ENCODE data around the gene CAPNS2.

CAPNS2 gene

DNA sequence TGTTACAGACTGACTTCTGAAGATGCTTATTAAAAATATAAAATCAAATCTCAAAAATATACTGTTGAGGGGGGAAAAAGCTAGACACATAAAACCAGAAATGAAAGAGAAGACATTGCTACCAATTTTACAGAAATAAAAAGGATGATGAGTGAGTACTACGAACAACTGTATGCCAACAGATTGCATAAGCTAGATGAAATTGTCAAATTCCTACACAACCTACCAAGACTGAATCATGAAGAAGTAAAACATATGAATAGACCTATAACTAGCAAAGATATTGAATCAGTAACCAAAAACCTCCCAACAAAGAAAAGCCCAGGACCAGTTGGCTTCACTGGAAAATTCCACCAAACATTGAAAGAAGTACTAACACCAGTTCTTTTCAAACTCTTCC, 3.5 kb upstream of the CAPNS2 start:
- Histone ChIP-seq H3K9ac (ENCODE audit: low read length) (no peak overlapping the region), H3K36me3 (ENCODE audit: insufficient read depth, low read length) (no peaks in the 10 kb centered on the region), H3K9me3 (ENCODE audit: low read length) (no peaks in the 10 kb centered on the region), H3K79me2 (ENCODE audit: insufficient read depth, low read length) (no peaks in the 10 kb centered on the region), H3K4me2 (ENCODE audit: low read length) (no peak overlapping the region), H3F3A (ENCODE audit: insufficient read depth, low read length) (no peaks in the 10 kb centered on the region), H4K20me1 (ENCODE audit: insufficient read depth, low read length) (no peaks in the 10 kb centered on the region), H3K4me3 (ENCODE audit: low read depth, low read length, poor library complexity, severe bottlenecking) (no peak overlapping the region), H2AFZ (ENCODE audit: low read length) (no peak overlapping the region), H3K9me2 (ENCODE audit: low read depth, low read length) (no peaks in the 10 kb centered on the region), H3K27ac (ENCODE audit: low read depth, low read length, poor library complexity, severe bottlenecking) (no peak overlapping the region), H3K4me1 (ENCODE audit: insufficient read depth, low read length, severe bottlenecking) (no peaks in the 10 kb centered on the region), H3K27me3 (ENCODE audit: insufficient read depth, low read length) (no peaks in the 10 kb centered on the region)
- no peak for TF ChIP-seq EZH2 (IDR thresholded peaks at IDR 0.05; ENCODE audit: borderline replicate concordance, low read length)
- TF ChIP-seq, protein P1, sequence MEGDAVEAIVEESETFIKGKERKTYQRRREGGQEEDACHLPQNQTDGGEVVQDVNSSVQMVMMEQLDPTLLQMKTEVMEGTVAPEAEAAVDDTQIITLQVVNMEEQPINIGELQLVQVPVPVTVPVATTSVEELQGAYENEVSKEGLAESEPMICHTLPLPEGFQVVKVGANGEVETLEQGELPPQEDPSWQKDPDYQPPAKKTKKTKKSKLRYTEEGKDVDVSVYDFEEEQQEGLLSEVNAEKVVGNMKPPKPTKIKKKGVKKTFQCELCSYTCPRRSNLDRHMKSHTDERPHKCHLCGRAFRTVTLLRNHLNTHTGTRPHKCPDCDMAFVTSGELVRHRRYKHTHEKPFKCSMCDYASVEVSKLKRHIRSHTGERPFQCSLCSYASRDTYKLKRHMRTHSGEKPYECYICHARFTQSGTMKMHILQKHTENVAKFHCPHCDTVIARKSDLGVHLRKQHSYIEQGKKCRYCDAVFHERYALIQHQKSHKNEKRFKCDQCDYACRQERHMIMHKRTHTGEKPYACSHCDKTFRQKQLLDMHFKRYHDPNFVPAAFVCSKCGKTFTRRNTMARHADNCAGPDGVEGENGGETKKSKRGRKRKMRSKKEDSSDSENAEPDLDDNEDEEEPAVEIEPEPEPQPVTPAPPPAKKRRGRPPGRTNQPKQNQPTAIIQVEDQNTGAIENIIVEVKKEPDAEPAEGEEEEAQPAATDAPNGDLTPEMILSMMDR (IDR thresholded peaks at IDR 0.05; ENCODE audit: low read length): no peak

- no peaks in the 10 kb centered on the region for H4K20me1 ChIP-seq (ENCODE audit: insufficient read depth, low read length)
- no peaks in the 10 kb centered on the region for H3K4me1 ChIP-seq (ENCODE audit: insufficient read depth, low read length, severe bottlenecking)
- H3K4me2 ChIP-seq (ENCODE audit: low read length): no peak overlapping the region
- H3K36me3 ChIP-seq (ENCODE audit: insufficient read depth, low read length): no peaks in the 10 kb centered on the region
- no peaks in the 10 kb centered on the region for H3F3A ChIP-seq (ENCODE audit: insufficient read depth, low read length)
- TF ChIP-seq EZH2 (IDR thresholded peaks at IDR 0.05; ENCODE audit: borderline replicate concordance, low read length): no peak
- TF ChIP-seq, protein P1 (IDR thresholded peaks at IDR 0.05; ENCODE audit: low read length): no peak
- no peaks in the 10 kb centered on the region for H3K79me2 ChIP-seq (ENCODE audit: insufficient read depth, low read length)
- no peaks in the 10 kb centered on the region for H3K9me3 ChIP-seq (ENCODE audit: low read length)
- H3K27me3 ChIP-seq (ENCODE audit: insufficient read depth, low read length): no peaks in the 10 kb centered on the region
- no peaks in the 10 kb centered on the region for H3K9me2 ChIP-seq (ENCODE audit: low read depth, low read length)
- H2AFZ ChIP-seq (ENCODE audit: low read length): no peak overlapping the region
- no peak overlapping the region for H3K9ac ChIP-seq (ENCODE audit: low read length)
- no peak overlapping the region for H3K27ac ChIP-seq (ENCODE audit: low read depth, low read length, poor library complexity, severe bottlenecking)
- H3K4me3 ChIP-seq (ENCODE audit: low read depth, low read length, poor library complexity, severe bottlenecking): no peak overlapping the region
Observed at GRCh38 chr16:55563797-55564196, 2.7 kb upstream of the CAPNS2 start.

DNA sequence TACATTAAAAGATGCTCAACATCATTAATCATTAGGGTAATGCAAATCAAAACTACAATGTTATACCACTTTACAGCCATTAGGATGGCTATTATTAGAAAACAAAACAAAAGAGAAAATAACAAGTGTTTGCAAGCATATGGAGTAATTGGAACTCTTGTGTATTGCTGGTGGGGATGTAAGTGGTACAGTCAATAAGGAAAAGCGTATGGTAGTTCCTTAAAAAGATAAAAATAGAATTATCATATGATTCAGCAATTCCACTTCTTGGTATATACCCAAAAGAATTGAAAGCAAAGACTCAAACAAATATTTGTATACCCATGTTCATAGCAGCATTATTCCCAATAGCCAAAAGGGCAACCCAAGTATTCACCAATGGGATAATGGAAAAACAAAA, 1.4 kb upstream of the CAPNS2 start:
- H3K4me3 ChIP-seq (ENCODE audit: low read depth, low read length, poor library complexity, severe bottlenecking): no peak overlapping the region
- H3K9me3 ChIP-seq (ENCODE audit: low read length): no peaks in the 10 kb centered on the region
- H3K79me2 ChIP-seq (ENCODE audit: insufficient read depth, low read length): no peaks in the 10 kb centered on the region
- no peak overlapping the region for H3K27ac ChIP-seq (ENCODE audit: low read depth, low read length, poor library complexity, severe bottlenecking)
- no peaks in the 10 kb centered on the region for H4K20me1 ChIP-seq (ENCODE audit: insufficient read depth, low read length)
- no peaks in the 10 kb centered on the region for H3K9me2 ChIP-seq (ENCODE audit: low read depth, low read length)
- no peaks in the 10 kb centered on the region for H3K36me3 ChIP-seq (ENCODE audit: insufficient read depth, low read length)
- H3K27me3 ChIP-seq (ENCODE audit: insufficient read depth, low read length): no peaks in the 10 kb centered on the region
- TF ChIP-seq EZH2 (IDR thresholded peaks at IDR 0.05; ENCODE audit: borderline replicate concordance, low read length): no peak
- TF ChIP-seq, protein P1 (IDR thresholded peaks at IDR 0.05; ENCODE audit: low read length): no peak
- H3K4me2 ChIP-seq (ENCODE audit: low read length): no peak overlapping the region
- H3K9ac ChIP-seq (ENCODE audit: low read length): no peak overlapping the region
- H3K4me1 ChIP-seq (ENCODE audit: insufficient read depth, low read length, severe bottlenecking): no peaks in the 10 kb centered on the region
- H3F3A ChIP-seq (ENCODE audit: insufficient read depth, low read length): no peaks in the 10 kb centered on the region
- no peak overlapping the region for H2AFZ ChIP-seq (ENCODE audit: low read length)
